GM12878 (cell line): ENCODE results near the gene TH. TPM values are rescaled to one million over a fixed set of nuclear protein-coding genes. Genes with fewer than 3 reads are reported as not detected.

Source experiments
- ATAC-seq: fragments of 200-7000 bp; cut with Tn5 transposase; 3 replicates; pipeline ENCODE4 v1.9.1; 2020; ENCODE audit warnings: mild to moderate bottlenecking, moderate library complexity
- BruUV-seq: library from RNA; stranded (reverse); fragments of 400-500 nt; replicated peaks from 2 replicates; lab custom pipeline; 2021; lab: Mats Ljungman, UMichigan
- CTCF ChIA-PET: fragments of 300-600 bp; sonication (Branson Sonifier 250); formaldehyde crosslinking; extraction: SDS; loops from one replicate; lab custom pipeline; 2021; ENCODE audit warnings: inconsistent platforms; lab: Yijun Ruan, JAX
- POLR2A ChIA-PET: fragments of 350-600 bp; formaldehyde crosslinking; extraction: SDS; loops from one replicate; lab custom pipeline; 2021; ENCODE audit warnings: inconsistent platforms; lab: Charles Lee
- RAD21 ChIA-PET: fragments of 300-600 bp; sonication (Branson Sonifier 250); formaldehyde crosslinking; loops from one replicate; lab custom pipeline; 2023; ENCODE audit warnings: antibody characterized with exemption; ENCODE audit not compliant: unreplicated experiment; lab: Charles Lee
- SMC1A ChIA-PET: fragments of 300-600 bp; sonication (Branson Sonifier 250); formaldehyde crosslinking; loops from one replicate; lab custom pipeline; 2023; ENCODE audit not compliant: unreplicated experiment, uncharacterized antibody; lab: Charles Lee
- DNase-seq: peaks from one replicate; pipeline ENCODE4 v3.0.0-alpha.2; 2011; ENCODE audit warnings: low read depth, low spot score
- FAIRE-seq: peaks from 3 replicates; lab custom pipeline; 2011; peaks lifted over from hg19 to GRCh38; lab: Jason Lieb, UNC
- H2AFZ ChIP-seq: 2 replicates; pipeline ENCODE4 v1.6.0; 2011; ENCODE audit warnings: low read depth, low read length, control low read depth; ENCODE audit not compliant: control insufficient read depth
- H3K27ac ChIP-seq: 2 replicates; pipeline ENCODE4 v1.5.1; 2011; ENCODE audit warnings: control low read depth; ENCODE audit not compliant: control insufficient read depth, insufficient read depth
- H3K27me3 ChIP-seq, 2 experiments: replicated peaks in 1 of 2; 2 replicates each; pipeline versions ENCODE4 v1.6.0 to v1.6.1; 2011; ENCODE audit warnings: low read length in 1 of 2; ENCODE audit not compliant: control insufficient read depth in 2 of 2, insufficient read depth in 2 of 2
- H3K36me3 ChIP-seq, 2 experiments: 2 replicates each; pipeline ENCODE4 v1.5.1; 2011; ENCODE audit warnings: low read length in 1 of 2; ENCODE audit not compliant: control insufficient read depth in 2 of 2, insufficient read depth in 2 of 2
- H3K4me1 ChIP-seq: 2 replicates; pipeline ENCODE4 v1.6.1; 2011; ENCODE audit warnings: mild to moderate bottlenecking, low read length, moderate library complexity, mixed read lengths; ENCODE audit not compliant: control insufficient read depth, insufficient read depth
- H3K4me2 ChIP-seq: 2 replicates; pipeline ENCODE4 v1.6.0; 2011; ENCODE audit warnings: control low read depth; ENCODE audit not compliant: control insufficient read depth, insufficient read depth
- H3K4me3 ChIP-seq: fragments of 200-600 bp; sonication (generic); 2 replicates; pipeline ENCODE4 v1.5.1; 2016
- H3K79me2 ChIP-seq: 2 replicates; pipeline ENCODE4 v1.6.0; 2011; ENCODE audit warnings: low read length; ENCODE audit not compliant: control insufficient read depth, insufficient read depth
- H3K9ac ChIP-seq: 2 replicates; pipeline ENCODE4 v1.8.0; 2011; ENCODE audit warnings: low read length, control low read depth, mixed read lengths; ENCODE audit not compliant: control insufficient read depth, insufficient read depth
- H3K9me3 ChIP-seq: replicated peaks from 3 replicates; pipeline ENCODE4 v1.5.1; 2011; ENCODE audit warnings: mild to moderate bottlenecking, low read length; ENCODE audit not compliant: control insufficient read depth, insufficient read depth
- H4K20me1 ChIP-seq: 2 replicates; pipeline ENCODE4 v1.6.0; 2011; ENCODE audit not compliant: control insufficient read depth, insufficient read depth
- BMI1 ChIP-seq: fragments of 450-650 bp; IDR thresholded peaks from 2 replicates; pipeline ENCODE4 v1.6.1; 2016; ENCODE audit warnings: mild to moderate bottlenecking, moderate library complexity, borderline replicate concordance
- FOXM1 ChIP-seq: IDR thresholded peaks from 2 replicates; pipeline ENCODE4 v1.6.1; 2012; ENCODE audit warnings: low read depth, mild to moderate bottlenecking, inconsistent platforms, low read length, moderate library complexity
- HSF1 ChIP-seq: fragments of 150-350 bp; IDR thresholded peaks from 2 replicates; pipeline ENCODE4 v1.6.1; 2014; ENCODE audit warnings: mild to moderate bottlenecking, low read depth, low read length
- JUND ChIP-seq: IDR thresholded peaks from 2 replicates; pipeline ENCODE4 v1.6.1; 2012; ENCODE audit warnings: low read depth, mild to moderate bottlenecking, low read length, improper control_type of control experiment, moderate library complexity
- NRF1 ChIP-seq: conservative IDR thresholded peaks from 2 replicates; pipeline ENCODE4 v1.6.1; 2011; ENCODE audit warnings: mild to moderate bottlenecking, low read depth, low read length, improper control_type of control experiment
- PAX5 ChIP-seq: IDR thresholded peaks from 2 replicates; pipeline ENCODE4 v1.6.1; 2011; ENCODE audit warnings: low read depth, low read length, borderline replicate concordance
- PAX8 ChIP-seq: fragments of 450-650 bp; IDR thresholded peaks from 2 replicates; pipeline ENCODE4 v1.6.1; 2017; ENCODE audit warnings: mild to moderate bottlenecking, moderate library complexity
- PBX3 ChIP-seq: IDR thresholded peaks from 2 replicates; pipeline ENCODE4 v1.6.1; 2011; ENCODE audit warnings: mild to moderate bottlenecking, low read depth, low read length, moderate library complexity; ENCODE audit not compliant: insufficient replicate concordance
- RBBP5 ChIP-seq: fragments of 200-600 bp; sonication (generic); conservative IDR thresholded peaks from 2 replicates; pipeline ENCODE4 v1.6.1; 2016
- SREBF1 ChIP-seq: IDR thresholded peaks from 2 replicates; pipeline ENCODE4 v1.6.1; 2012; ENCODE audit warnings: mild to moderate bottlenecking, low read length
- YBX1 ChIP-seq: fragments of 450-650 bp; IDR thresholded peaks from 2 replicates; pipeline ENCODE4 v1.6.1; 2016; ENCODE audit warnings: antibody characterized with exemption
- WGBS: methylation state at CpG from one replicate; pipeline ENCODE4 v1.1.6; 2016; ENCODE audit warnings: low lambda C conversion rate; ENCODE audit not compliant: insufficient replicate concordance, insufficient coverage; ENCODE audit errors: missing lambda C conversion rate; 5-methylcytosine and 5-hydroxymethylcytosine counted together
- in situ Hi-C: fragments of 300-500 bp; cut with MboI; formaldehyde crosslinking; loops from 9 replicates; pipeline ENCODE4 v1.14.3; 2018; ENCODE audit warnings: mixed read lengths
- intact Hi-C: fragments of 100-400 bp; cut with micrococcal nuclease; formaldehyde crosslinking; loops from one replicate; pipeline ENCODE4 v1.14.2; 2022; ENCODE audit not compliant: unreplicated experiment
- polyA plus RNA-seq, 11 experiments: library from polyadenylated mRNA; depleted of rRNA in 4 of 11; unstranded in 6 of 11; stranded (reverse) in 5 of 11; fragments of >200 nt; fragmentation: Nextera tagmentation in 4 of 11; fragmentation: Illumina TruSeq in 1 of 11; extraction: Ambion mirVana in 4 of 11; extraction: Trizol in 1 of 11; gene quantifications; 1 replicate in 1 of 11; 2 replicates in 10 of 11; pipeline versions ENCODE4 v1.2.1 to v1.2.3, GENCODE V29; 2011 to 2016; ENCODE audit warnings: inconsistent platforms in 2 of 11, missing spikeins in 2 of 11, low read depth in 1 of 11
- total RNA-seq, 4 experiments: library from RNA; depleted of rRNA in 3 of 4; stranded (reverse); fragments of >200 nt in 3 of 4; fragmentation: Illumina TruSeq in 1 of 4; extraction: Trizol in 1 of 4; gene quantifications; 2 replicates each; pipeline versions ENCODE4 v1.2.1 to v1.2.3, GENCODE V29; 2013 to 2021

Gene TH
- total and polyA plus RNA-seq, 10 of the 15 experiments (the other 5 are each of a cell fraction or from before 2014, with no cell fraction given): not detected

- in situ Hi-C loops (no loop called here), intact Hi-C loops (no loop called here)
- no peak overlapping the region for H3K4me3 ChIP-seq
- no peak for DNase-seq
- ChIA-PET RAD21 (no interaction called here), SMC1A (no interaction called here), POLR2A (no interaction called here), CTCF (no interaction called here)
- FAIRE-seq: no peak
- no peak overlapping the region for H3K4me2 ChIP-seq
- ATAC-seq: no peak
- no peaks in the 10 kb centered on the region for H3K9me3 ChIP-seq
- H3K27ac ChIP-seq: no peak overlapping the region
- no TSS peak for BruUV-seq
- no peaks in the 10 kb centered on the region for H4K20me1 ChIP-seq
- no peaks in the 10 kb centered on the region for H3K4me1 ChIP-seq
- TF ChIP-seq HSF1: no peak
- TF ChIP-seq PAX8: no peak
- no peak for TF ChIP-seq RBBP5
- TF ChIP-seq JUND: no peak
- TF ChIP-seq YBX1: no peak
- no peak for TF ChIP-seq NRF1
- TF ChIP-seq PAX5: no peak
- TF ChIP-seq BMI1: no peak
- no peak for TF ChIP-seq PBX3
- no peak for TF ChIP-seq FOXM1
- no peak for TF ChIP-seq SREBF1
- no peak overlapping the region for H3K9ac ChIP-seq
- 22% methylated on average over 11 of the region's 12 CpGs for WGBS
- H2AFZ ChIP-seq: no peak overlapping the region
- no peaks in the 10 kb centered on the region for H3K79me2 ChIP-seq
- H3K27me3 ChIP-seq: no peaks in the 10 kb centered on the region; a peak in 1 of 4 replicates
- H3K36me3 ChIP-seq: no peaks in the 10 kb centered on the region
Measured at GRCh38 chr11:2205981-2206690, 34.5 kb upstream of the TH start.
